Measurements from ENCODE around the gene PGBD5. TPM values are rescaled to one million over a fixed set of nuclear protein-coding genes. Genes with fewer than 3 reads are reported as not detected.

The PGBD5 gene
- polyA plus RNA-seq, 3 donors: 0.44 TPM; not detected in 2

GRCh38 chr1:230423261-230423660, 2.9 kb downstream of the PGBD5 start:
- H3K9ac ChIP-seq (ENCODE audit: insufficient read depth, low read length, poor library complexity, severe bottlenecking): no peak overlapping the region
- H3K4me1 Mint-ChIP-seq: peaks cover 13% of the 10 kb centered on the region
- H3K4me3 Mint-ChIP-seq: peak overlapping the region in 1 of 2 donors; percentile 68
- H3K79me2 ChIP-seq (ENCODE audit: insufficient read depth, low read length): no peaks in the 10 kb centered on the region
- peaks cover 57 to 80% (median 64%) of the 10 kb centered on the region in 3 donors for H3K27me3 Mint-ChIP-seq (ENCODE audit: low read depth in 3 of 3)
- H3K27ac ChIP-seq (ENCODE audit: low read depth in 1 of 2, low read length in 2 of 2): no peak overlapping the region
- no peaks in the 10 kb centered on the region for H3K36me3 ChIP-seq (replicated peaks in 1 of 2; ENCODE audit: control insufficient read depth in 1 of 2, insufficient read depth in 2 of 2, low read length in 2 of 2)
- 53% methylated on average over 5 of the region's 5 CpGs for WGBS (ENCODE audit: insufficient coverage)
- peaks cover 3 to 5% of the 10 kb centered on the region in 2 donors for H3K36me3 Mint-ChIP-seq
- H3K27me3 ChIP-seq (ENCODE audit: control insufficient read depth in 2 of 2, insufficient read depth in 2 of 2, low read length in 2 of 2): peaks cover 63 to 65% of the 10 kb centered on the region in 2 donors
- peaks cover 0 to 33% of the 10 kb centered on the region in 2 donors for H3K9me3 ChIP-seq (replicated peaks in 1 of 2; ENCODE audit: control insufficient read depth in 1 of 2, insufficient read depth in 1 of 2, low read length in 2 of 2)
- H3K27ac Mint-ChIP-seq: no peak overlapping the region
- no peak overlapping the region for H2AFZ ChIP-seq (ENCODE audit: insufficient read depth, low read depth, low read length, poor library complexity, severe bottlenecking)
- no peaks in the 10 kb centered on the region for H4K20me1 ChIP-seq (ENCODE audit: insufficient read depth, low read length)
- H3K4me1 ChIP-seq (ENCODE audit: control insufficient read depth in 1 of 2, insufficient read depth in 2 of 2, low read length in 2 of 2): peaks cover 0 to 4% of the 10 kb centered on the region in 2 donors
- no peak overlapping the region for H3K4me3 ChIP-seq (replicated peaks in 1 of 3; ENCODE audit: low read depth in 2 of 3, low read length in 3 of 3)
- no peak for DNase-seq
- no peak for TF ChIP-seq CTCF (IDR thresholded peaks at IDR 0.05)
- H3K4me2 ChIP-seq (replicated peaks; ENCODE audit: extremely low read depth, low read length, poor library complexity, severe bottlenecking): no peak overlapping the region
- intact Hi-C loops (cut with micrococcal nuclease): no loop called here
- peaks cover 2 to 34% (median 22%) of the 10 kb centered on the region in 7 donors for H3K9me3 Mint-ChIP-seq

- 36% methylated on average over 4 of the region's 14 CpGs for WGBS (ENCODE audit: insufficient coverage)
- no peak overlapping the region for H3K4me2 ChIP-seq (replicated peaks; ENCODE audit: extremely low read depth, low read length, poor library complexity, severe bottlenecking)
- peaks cover 0 to 33% of the 10 kb centered on the region in 2 donors for H3K9me3 ChIP-seq (replicated peaks in 1 of 2; ENCODE audit: control insufficient read depth in 1 of 2, insufficient read depth in 1 of 2, low read length in 2 of 2)
- peaks cover 2 to 34% (median 19%) of the 10 kb centered on the region in 7 donors for H3K9me3 Mint-ChIP-seq
- H3K4me3 ChIP-seq (replicated peaks in 1 of 3; ENCODE audit: low read depth in 2 of 3, low read length in 3 of 3): no peak overlapping the region
- TF ChIP-seq CTCF (IDR thresholded peaks at IDR 0.05): no peak
- DNase-seq: no peak
- H3K36me3 Mint-ChIP-seq: peaks cover 3 to 5% of the 10 kb centered on the region in 2 donors
- H3K36me3 ChIP-seq (replicated peaks in 1 of 2; ENCODE audit: control insufficient read depth in 1 of 2, insufficient read depth in 2 of 2, low read length in 2 of 2): no peaks in the 10 kb centered on the region
- H3K4me3 Mint-ChIP-seq: peak overlapping the region in 1 of 2 donors; percentile 68
- no peak overlapping the region for H3K27ac ChIP-seq (ENCODE audit: low read depth in 1 of 2, low read length in 2 of 2)
- peaks cover 54 to 57% of the 10 kb centered on the region in 2 donors for H3K27me3 ChIP-seq (ENCODE audit: control insufficient read depth in 2 of 2, insufficient read depth in 2 of 2, low read length in 2 of 2)
- no peak overlapping the region for H3K27ac Mint-ChIP-seq
- no peaks in the 10 kb centered on the region for H4K20me1 ChIP-seq (ENCODE audit: insufficient read depth, low read length)
- peaks cover 0 to 4% of the 10 kb centered on the region in 2 donors for H3K4me1 ChIP-seq (ENCODE audit: control insufficient read depth in 1 of 2, insufficient read depth in 2 of 2, low read length in 2 of 2)
- H3K27me3 Mint-ChIP-seq (ENCODE audit: low read depth in 3 of 3): peaks cover 53 to 72% (median 58%) of the 10 kb centered on the region in 3 donors
- no peak overlapping the region for H3K9ac ChIP-seq (ENCODE audit: insufficient read depth, low read length, poor library complexity, severe bottlenecking)
- intact Hi-C loops (cut with micrococcal nuclease): no loop called here
- H2AFZ ChIP-seq (ENCODE audit: insufficient read depth, low read depth, low read length, poor library complexity, severe bottlenecking): no peak overlapping the region
- peaks cover 13% of the 10 kb centered on the region for H3K4me1 Mint-ChIP-seq
- H3K79me2 ChIP-seq (ENCODE audit: insufficient read depth, low read length): no peaks in the 10 kb centered on the region
Observed at GRCh38 chr1:230422221-230422981, 3.7 kb downstream of the PGBD5 start.

Measured in CD14-positive monocyte (primary cell).